Left lung (tissue), 10 donors: Measurements from ENCODE around the gene ROBO2. TPM values are rescaled to one million over a fixed set of nuclear protein-coding genes. Genes with fewer than 3 reads are reported as not detected.

Experiments
- ATAC-seq: fragments of 200-7000 bp; cut with Tn5 transposase; one replicate; pipeline ENCODE4 v1.9.1; 2020; ENCODE audit warnings: moderate library complexity
- DNase-seq, 4 donors: peaks; one replicate each; pipeline ENCODE4 v3.0.0-alpha.2; 2013 to 2020
- H3K27ac ChIP-seq, 2 donors: fragments of 200-600 bp; sonication (generic) in 1 of 2; one replicate each; pipeline versions ENCODE4 v1.5.0 to v1.8.0; 2020 to 2021
- H3K27me3 ChIP-seq, 2 donors: fragments of 200-600 bp; sonication (generic) in 1 of 2; one replicate each; pipeline versions ENCODE4 v1.5.0 to v1.8.0; 2020 to 2021
- H3K36me3 ChIP-seq, 2 donors: fragments of 200-600 bp; sonication (generic) in 1 of 2; one replicate each; pipeline versions ENCODE4 v1.5.0 to v1.8.0; 2020 to 2021
- H3K4me1 ChIP-seq, 2 donors: fragments of 200-600 bp; one replicate each; pipeline ENCODE4 v1.8.0; 2021
- H3K4me3 ChIP-seq, 2 donors: fragments of 200-600 bp; sonication (generic) in 1 of 2; one replicate each; pipeline versions ENCODE4 v1.5.0 to v1.8.0; 2020 to 2021; ENCODE audit warnings: mild to moderate bottlenecking in 1 of 2
- H3K9me3 ChIP-seq, 2 donors: fragments of 200-600 bp; sonication (generic) in 1 of 2; one replicate each; pipeline versions ENCODE4 v1.5.0 to v1.8.0; 2020 to 2021
- intact Hi-C, 2 donors: fragments of 100-400 bp; cut with DNase I; formaldehyde crosslinking; loops; one replicate each; pipeline versions ENCODE4 v1.11.2 to v1.14.2; 2022
- polyA plus RNA-seq, 6 donors: library from polyadenylated mRNA; unstranded; fragments of 120-200 nt; gene quantifications; one replicate each; pipeline ENCODE4 v1.2.1, GENCODE V29; 2013; ENCODE audit not compliant: insufficient read length in 6 of 6
- total RNA-seq, 2 donors: library from RNA; stranded (reverse); fragmentation: NEBNext Ultra II Directional; extraction: Animal tissue kit (Norgen Biotek cat#: 25700); gene quantifications; one replicate each; pipeline ENCODE4 v1.2.1, GENCODE V29; 2021
- TF ChIP-seq, protein P1 (sequence below), 2 donors: fragments of 200-600 bp; sonication (generic) in 1 of 2; IDR thresholded peaks; one replicate each; pipeline versions ENCODE4 v1.5.0 to v1.8.0; 2021; ENCODE audit warnings: antibody characterized with exemption in 2 of 2
- donor health status: DM: no; HTN: yes; CAD: no.
- donor health status: DM: no; HTN: no; CAD: no.

The ROBO2 gene
- total and polyA plus RNA-seq, 8 donors = 4.9 to 66.2 (median 51.1) TPM

DNA sequence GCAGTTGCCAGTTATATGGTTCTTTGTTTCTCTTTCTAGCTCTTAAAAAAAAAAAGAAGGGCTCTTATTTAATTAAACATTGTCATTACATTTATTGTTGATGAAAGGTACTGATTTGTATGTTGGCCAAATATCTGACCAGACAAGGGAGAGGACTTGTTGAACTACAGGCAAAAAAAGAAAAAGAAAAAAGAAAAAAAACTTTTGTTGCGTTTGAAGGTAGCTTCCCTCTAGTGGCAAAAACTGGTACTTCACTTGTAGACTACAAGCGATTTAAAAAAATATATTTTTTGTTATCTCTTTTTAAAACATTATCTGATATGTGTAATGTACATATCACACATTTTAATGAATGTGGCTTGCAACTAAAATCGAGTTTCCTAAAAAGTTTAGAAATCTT is 280.6 kb downstream of the ROBO2 start:
- Histone ChIP-seq H3K27ac (no peak overlapping the region), H3K4me3 (no peak overlapping the region), H3K4me1 (no peaks in the 10 kb centered on the region), H3K27me3 (no peaks in the 10 kb centered on the region), H3K9me3 (no peaks in the 10 kb centered on the region), H3K36me3 (no peaks in the 10 kb centered on the region)
- DNase-seq (peak in 2 of 4 donors; percentile 15 to 30), ATAC-seq (peak; percentile 41)
- intact Hi-C loops = no loop called here
- TF ChIP-seq, protein P1, sequence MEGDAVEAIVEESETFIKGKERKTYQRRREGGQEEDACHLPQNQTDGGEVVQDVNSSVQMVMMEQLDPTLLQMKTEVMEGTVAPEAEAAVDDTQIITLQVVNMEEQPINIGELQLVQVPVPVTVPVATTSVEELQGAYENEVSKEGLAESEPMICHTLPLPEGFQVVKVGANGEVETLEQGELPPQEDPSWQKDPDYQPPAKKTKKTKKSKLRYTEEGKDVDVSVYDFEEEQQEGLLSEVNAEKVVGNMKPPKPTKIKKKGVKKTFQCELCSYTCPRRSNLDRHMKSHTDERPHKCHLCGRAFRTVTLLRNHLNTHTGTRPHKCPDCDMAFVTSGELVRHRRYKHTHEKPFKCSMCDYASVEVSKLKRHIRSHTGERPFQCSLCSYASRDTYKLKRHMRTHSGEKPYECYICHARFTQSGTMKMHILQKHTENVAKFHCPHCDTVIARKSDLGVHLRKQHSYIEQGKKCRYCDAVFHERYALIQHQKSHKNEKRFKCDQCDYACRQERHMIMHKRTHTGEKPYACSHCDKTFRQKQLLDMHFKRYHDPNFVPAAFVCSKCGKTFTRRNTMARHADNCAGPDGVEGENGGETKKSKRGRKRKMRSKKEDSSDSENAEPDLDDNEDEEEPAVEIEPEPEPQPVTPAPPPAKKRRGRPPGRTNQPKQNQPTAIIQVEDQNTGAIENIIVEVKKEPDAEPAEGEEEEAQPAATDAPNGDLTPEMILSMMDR (IDR thresholded peaks at IDR 0.05) = peak; percentile 58 to 81

DNA sequence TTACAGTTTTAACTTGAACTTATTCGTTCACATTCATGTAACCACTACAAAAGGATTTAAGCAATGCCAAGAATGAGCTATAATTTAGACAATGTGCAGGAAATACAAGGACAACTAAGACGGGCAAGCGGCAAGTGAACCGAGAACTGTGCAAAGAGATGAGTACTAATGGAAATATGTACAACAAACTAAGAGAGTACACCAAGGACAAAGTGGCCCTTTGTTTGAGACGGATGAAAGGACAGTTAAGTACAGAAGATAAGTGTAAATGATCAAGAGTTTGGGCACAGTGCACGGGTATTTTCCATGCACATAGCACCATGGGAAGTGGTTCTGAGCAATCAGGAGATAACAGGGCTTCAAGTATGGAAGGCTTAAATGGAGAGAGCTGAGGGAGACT is 281.7 kb downstream of the ROBO2 start:
- peak; percentile 35 for ATAC-seq
- Histone ChIP-seq H3K27me3 (no peaks in the 10 kb centered on the region), H3K4me3 (no peak overlapping the region), H3K27ac (no peak overlapping the region), H3K36me3 (no peaks in the 10 kb centered on the region), H3K9me3 (no peaks in the 10 kb centered on the region), H3K4me1 (no peaks in the 10 kb centered on the region)
- no peak for DNase-seq
- TF ChIP-seq, protein P1 (IDR thresholded peaks at IDR 0.05) = no peak
- intact Hi-C loops = no loop called here

DNA sequence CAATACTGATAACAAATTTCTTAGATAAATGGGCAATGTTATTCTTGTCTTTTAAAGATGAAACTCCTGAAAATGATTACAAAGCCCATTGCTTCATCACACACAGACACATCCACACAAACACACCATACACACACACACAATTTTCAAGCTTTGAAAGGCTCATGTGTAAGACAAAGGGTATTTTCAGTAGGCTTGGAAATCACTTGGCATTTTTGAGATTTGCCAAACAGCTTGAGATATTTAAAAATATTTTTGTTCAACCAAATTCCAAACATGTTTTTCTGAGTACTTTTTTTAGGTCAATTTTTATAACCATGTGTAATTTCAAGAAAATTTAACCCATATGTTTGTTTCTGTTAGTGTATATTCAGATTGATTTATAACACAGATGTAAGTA is 283.7 kb downstream of the ROBO2 start:
- ATAC-seq = no peak
- no peaks in the 10 kb centered on the region for H3K27me3 ChIP-seq
- H3K36me3 ChIP-seq = no peaks in the 10 kb centered on the region
- intact Hi-C loops = no loop called here
- no peak overlapping the region for H3K4me3 ChIP-seq
- H3K27ac ChIP-seq = no peak overlapping the region
- DNase-seq = no peak
- H3K4me1 ChIP-seq = no peaks in the 10 kb centered on the region
- TF ChIP-seq, protein P1 (IDR thresholded peaks at IDR 0.05) = no peak
- no peaks in the 10 kb centered on the region for H3K9me3 ChIP-seq

DNA sequence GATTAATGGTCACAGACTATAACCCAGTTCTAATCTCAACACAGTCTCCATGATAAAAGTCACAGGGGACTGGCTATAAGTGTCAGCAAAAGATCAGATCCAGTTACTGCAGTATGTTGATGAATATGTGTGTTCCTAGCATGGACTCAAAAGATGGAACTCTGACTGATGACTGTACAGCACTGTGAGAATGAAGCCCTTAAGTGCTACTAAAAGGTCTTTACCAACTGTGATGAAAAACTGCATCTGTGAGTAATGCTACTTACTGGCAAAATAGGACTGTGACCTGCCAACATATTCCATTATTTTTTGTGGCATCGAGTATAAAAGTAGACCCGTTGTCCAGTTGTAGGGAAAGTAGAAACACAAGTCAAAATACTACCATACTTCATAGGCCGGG is 284.2 kb downstream of the ROBO2 start:
- Histone ChIP-seq H3K4me3 (no peak overlapping the region), H3K36me3 (no peaks in the 10 kb centered on the region), H3K9me3 (no peaks in the 10 kb centered on the region), H3K27me3 (no peaks in the 10 kb centered on the region), H3K27ac (no peak overlapping the region), H3K4me1 (no peaks in the 10 kb centered on the region)
- no peak for ATAC-seq
- intact Hi-C loops = no loop called here
- no peak for DNase-seq
- TF ChIP-seq, protein P1 (IDR thresholded peaks at IDR 0.05) = no peak

DNA sequence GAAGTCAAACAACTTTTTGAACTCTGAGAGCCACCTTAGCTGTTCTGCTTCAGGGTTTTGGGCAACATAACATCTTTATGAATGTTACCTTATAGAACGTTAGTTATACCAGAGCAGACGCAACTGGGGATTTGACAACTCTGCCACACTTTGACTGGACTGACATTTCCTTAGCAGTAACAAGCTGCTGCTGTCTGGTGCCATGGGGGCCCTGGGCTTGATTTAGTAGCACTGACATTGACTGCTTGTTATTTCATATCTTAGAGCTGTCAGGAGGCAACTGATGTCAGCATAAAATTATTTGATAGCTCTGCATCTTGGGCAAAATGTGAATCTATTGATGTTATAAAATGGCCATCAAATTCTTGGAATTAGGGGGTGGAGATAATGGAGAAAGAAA is 285.4 kb downstream of the ROBO2 start:
- Histone ChIP-seq H3K9me3 (no peaks in the 10 kb centered on the region), H3K4me3 (no peak overlapping the region), H3K4me1 (no peaks in the 10 kb centered on the region), H3K36me3 (no peaks in the 10 kb centered on the region), H3K27ac (no peak overlapping the region), H3K27me3 (no peaks in the 10 kb centered on the region)
- TF ChIP-seq, protein P1 (IDR thresholded peaks at IDR 0.05) = no peak
- DNase-seq (no peak), ATAC-seq (no peak)
- intact Hi-C loops = no loop called here
